ENCODE results near the gene PSMB1. TPM values are rescaled to one million over a fixed set of nuclear protein-coding genes. Genes with fewer than 3 reads are reported as not detected.
A peak's percentile ranks its signal among the peaks of the same experiment; 100 is the strongest.

PSMB1 gene
- total and polyA plus RNA-seq, 2 experiments from 2014 or later: 357 to 576 TPM

DNA sequence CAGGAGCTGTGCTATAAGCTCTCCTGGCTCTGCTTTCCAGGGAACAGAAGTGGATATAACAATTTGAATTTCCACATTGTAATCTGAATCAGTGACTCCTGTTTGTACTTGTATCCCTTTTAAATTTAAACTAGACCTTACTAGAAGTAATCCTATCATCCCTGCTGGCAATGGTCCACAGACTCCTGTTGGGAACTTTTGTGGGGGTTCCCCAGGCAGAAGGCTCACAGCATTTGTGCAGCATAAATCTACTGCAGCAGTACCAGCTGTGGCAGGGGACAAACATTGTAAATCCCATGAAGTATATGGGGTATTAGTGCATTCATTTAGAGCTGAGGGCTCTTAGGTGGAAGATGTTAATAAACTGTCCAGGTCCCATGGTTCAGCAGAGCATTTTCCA lies 43.3 kb upstream of the PSMB1 start:
- Histone ChIP-seq H3K27ac (ENCODE audit: low read depth) (no peak overlapping the region), H4K20me1 (replicated peaks; ENCODE audit: insufficient read depth) (no peaks in the 10 kb centered on the region), H3K36me3 (ENCODE audit: insufficient read depth) (peaks cover 6% of the 10 kb centered on the region; the same call in 1 of the 2 replicates), H3F3A (replicated peaks; ENCODE audit: low read depth) (no peaks in the 10 kb centered on the region), H3K9me2 (ENCODE audit: insufficient read depth) (no peaks in the 10 kb centered on the region), H3K4me3 (no peak overlapping the region), H3K27me3 (ENCODE audit: insufficient read depth) (no peaks in the 10 kb centered on the region), H3K79me2 (replicated peaks; ENCODE audit: insufficient read depth) (no peaks in the 10 kb centered on the region), H3K4me2 (no peak overlapping the region), H2AFZ (0 out of 2 replicates have a peak overlapping the region, but pooled peaks have one; percentile 70), H3K4me1 (ENCODE audit: insufficient read depth) (peaks cover 15% of the 10 kb centered on the region)
- H3K4me3 Mint-ChIP-seq: no peak overlapping the region
- ATAC-seq (no peak), DNase-seq (ENCODE audit: low spot score) (no peak)
- peaks cover 24% of the 10 kb centered on the region for H3K36me3 Mint-ChIP-seq (ENCODE audit: low read depth)
- no peak overlapping the region for H3K27ac Mint-ChIP-seq
- H3K4me1 Mint-ChIP-seq: peaks cover 23% of the 10 kb centered on the region
- peaks cover 5% of the 10 kb centered on the region for H3K27me3 Mint-ChIP-seq (ENCODE audit: insufficient read depth, low read depth, poor library complexity)
- TF ChIP-seq ZNF331 (CRISPR knock-in tag; IDR thresholded peaks at IDR 0.05; ENCODE audit: low read depth): no peak
- TF ChIP-seq STAT1 (IDR thresholded peaks at IDR 0.05; ENCODE audit: unreplicated experiment): no peak
- TF ChIP-seq POLR2AphosphoS5 (IDR thresholded peaks at IDR 0.05; ENCODE audit: low read depth): no peak
- TF ChIP-seq JUNB (IDR thresholded peaks at IDR 0.05; ENCODE audit: unreplicated experiment): no peak
- TF ChIP-seq, protein P1, sequence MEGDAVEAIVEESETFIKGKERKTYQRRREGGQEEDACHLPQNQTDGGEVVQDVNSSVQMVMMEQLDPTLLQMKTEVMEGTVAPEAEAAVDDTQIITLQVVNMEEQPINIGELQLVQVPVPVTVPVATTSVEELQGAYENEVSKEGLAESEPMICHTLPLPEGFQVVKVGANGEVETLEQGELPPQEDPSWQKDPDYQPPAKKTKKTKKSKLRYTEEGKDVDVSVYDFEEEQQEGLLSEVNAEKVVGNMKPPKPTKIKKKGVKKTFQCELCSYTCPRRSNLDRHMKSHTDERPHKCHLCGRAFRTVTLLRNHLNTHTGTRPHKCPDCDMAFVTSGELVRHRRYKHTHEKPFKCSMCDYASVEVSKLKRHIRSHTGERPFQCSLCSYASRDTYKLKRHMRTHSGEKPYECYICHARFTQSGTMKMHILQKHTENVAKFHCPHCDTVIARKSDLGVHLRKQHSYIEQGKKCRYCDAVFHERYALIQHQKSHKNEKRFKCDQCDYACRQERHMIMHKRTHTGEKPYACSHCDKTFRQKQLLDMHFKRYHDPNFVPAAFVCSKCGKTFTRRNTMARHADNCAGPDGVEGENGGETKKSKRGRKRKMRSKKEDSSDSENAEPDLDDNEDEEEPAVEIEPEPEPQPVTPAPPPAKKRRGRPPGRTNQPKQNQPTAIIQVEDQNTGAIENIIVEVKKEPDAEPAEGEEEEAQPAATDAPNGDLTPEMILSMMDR (conservative IDR thresholded peaks at IDR 0.05; ENCODE audit: low read depth in 2 of 2): no peak
- H3K9me3 Mint-ChIP-seq: peaks cover 33% of the 10 kb centered on the region

GRCh38 chr6:170590725-170591124 lies 37.6 kb upstream of the PSMB1 start:
- H3K27ac Mint-ChIP-seq: no peak overlapping the region
- H3K36me3 ChIP-seq (ENCODE audit: insufficient read depth): peaks cover 11% of the 10 kb centered on the region
- H3K79me2 ChIP-seq (replicated peaks; ENCODE audit: insufficient read depth): no peaks in the 10 kb centered on the region
- H3K4me2 ChIP-seq: no peak overlapping the region
- peaks cover 5% of the 10 kb centered on the region; the same call in 1 of the 2 replicates for H3F3A ChIP-seq (replicated peaks; ENCODE audit: low read depth)
- H3K27ac ChIP-seq (ENCODE audit: low read depth): no peak overlapping the region
- no peaks in the 10 kb centered on the region for H3K27me3 ChIP-seq (ENCODE audit: insufficient read depth)
- H3K4me1 Mint-ChIP-seq: peaks cover 21% of the 10 kb centered on the region
- no peak for ATAC-seq
- H3K4me3 ChIP-seq: no peak overlapping the region
- peaks cover 44% of the 10 kb centered on the region for H3K36me3 Mint-ChIP-seq (ENCODE audit: low read depth)
- H3K4me3 Mint-ChIP-seq: no peak overlapping the region
- no peak overlapping the region for H2AFZ ChIP-seq
- peaks cover 1% of the 10 kb centered on the region for H3K27me3 Mint-ChIP-seq (ENCODE audit: insufficient read depth, low read depth, poor library complexity)
- no peak for DNase-seq (ENCODE audit: low spot score)
- peaks cover 21% of the 10 kb centered on the region for H3K4me1 ChIP-seq (ENCODE audit: insufficient read depth)
- no peaks in the 10 kb centered on the region for H4K20me1 ChIP-seq (replicated peaks; ENCODE audit: insufficient read depth)
- H3K9me3 Mint-ChIP-seq: peaks cover 63% of the 10 kb centered on the region
- H3K9me2 ChIP-seq (ENCODE audit: insufficient read depth): no peaks in the 10 kb centered on the region
- TF ChIP-seq, protein P2, sequence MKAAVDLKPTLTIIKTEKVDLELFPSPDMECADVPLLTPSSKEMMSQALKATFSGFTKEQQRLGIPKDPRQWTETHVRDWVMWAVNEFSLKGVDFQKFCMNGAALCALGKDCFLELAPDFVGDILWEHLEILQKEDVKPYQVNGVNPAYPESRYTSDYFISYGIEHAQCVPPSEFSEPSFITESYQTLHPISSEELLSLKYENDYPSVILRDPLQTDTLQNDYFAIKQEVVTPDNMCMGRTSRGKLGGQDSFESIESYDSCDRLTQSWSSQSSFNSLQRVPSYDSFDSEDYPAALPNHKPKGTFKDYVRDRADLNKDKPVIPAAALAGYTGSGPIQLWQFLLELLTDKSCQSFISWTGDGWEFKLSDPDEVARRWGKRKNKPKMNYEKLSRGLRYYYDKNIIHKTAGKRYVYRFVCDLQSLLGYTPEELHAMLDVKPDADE (IDR thresholded peaks at IDR 0.05): no peak
- TF ChIP-seq, protein P3, sequence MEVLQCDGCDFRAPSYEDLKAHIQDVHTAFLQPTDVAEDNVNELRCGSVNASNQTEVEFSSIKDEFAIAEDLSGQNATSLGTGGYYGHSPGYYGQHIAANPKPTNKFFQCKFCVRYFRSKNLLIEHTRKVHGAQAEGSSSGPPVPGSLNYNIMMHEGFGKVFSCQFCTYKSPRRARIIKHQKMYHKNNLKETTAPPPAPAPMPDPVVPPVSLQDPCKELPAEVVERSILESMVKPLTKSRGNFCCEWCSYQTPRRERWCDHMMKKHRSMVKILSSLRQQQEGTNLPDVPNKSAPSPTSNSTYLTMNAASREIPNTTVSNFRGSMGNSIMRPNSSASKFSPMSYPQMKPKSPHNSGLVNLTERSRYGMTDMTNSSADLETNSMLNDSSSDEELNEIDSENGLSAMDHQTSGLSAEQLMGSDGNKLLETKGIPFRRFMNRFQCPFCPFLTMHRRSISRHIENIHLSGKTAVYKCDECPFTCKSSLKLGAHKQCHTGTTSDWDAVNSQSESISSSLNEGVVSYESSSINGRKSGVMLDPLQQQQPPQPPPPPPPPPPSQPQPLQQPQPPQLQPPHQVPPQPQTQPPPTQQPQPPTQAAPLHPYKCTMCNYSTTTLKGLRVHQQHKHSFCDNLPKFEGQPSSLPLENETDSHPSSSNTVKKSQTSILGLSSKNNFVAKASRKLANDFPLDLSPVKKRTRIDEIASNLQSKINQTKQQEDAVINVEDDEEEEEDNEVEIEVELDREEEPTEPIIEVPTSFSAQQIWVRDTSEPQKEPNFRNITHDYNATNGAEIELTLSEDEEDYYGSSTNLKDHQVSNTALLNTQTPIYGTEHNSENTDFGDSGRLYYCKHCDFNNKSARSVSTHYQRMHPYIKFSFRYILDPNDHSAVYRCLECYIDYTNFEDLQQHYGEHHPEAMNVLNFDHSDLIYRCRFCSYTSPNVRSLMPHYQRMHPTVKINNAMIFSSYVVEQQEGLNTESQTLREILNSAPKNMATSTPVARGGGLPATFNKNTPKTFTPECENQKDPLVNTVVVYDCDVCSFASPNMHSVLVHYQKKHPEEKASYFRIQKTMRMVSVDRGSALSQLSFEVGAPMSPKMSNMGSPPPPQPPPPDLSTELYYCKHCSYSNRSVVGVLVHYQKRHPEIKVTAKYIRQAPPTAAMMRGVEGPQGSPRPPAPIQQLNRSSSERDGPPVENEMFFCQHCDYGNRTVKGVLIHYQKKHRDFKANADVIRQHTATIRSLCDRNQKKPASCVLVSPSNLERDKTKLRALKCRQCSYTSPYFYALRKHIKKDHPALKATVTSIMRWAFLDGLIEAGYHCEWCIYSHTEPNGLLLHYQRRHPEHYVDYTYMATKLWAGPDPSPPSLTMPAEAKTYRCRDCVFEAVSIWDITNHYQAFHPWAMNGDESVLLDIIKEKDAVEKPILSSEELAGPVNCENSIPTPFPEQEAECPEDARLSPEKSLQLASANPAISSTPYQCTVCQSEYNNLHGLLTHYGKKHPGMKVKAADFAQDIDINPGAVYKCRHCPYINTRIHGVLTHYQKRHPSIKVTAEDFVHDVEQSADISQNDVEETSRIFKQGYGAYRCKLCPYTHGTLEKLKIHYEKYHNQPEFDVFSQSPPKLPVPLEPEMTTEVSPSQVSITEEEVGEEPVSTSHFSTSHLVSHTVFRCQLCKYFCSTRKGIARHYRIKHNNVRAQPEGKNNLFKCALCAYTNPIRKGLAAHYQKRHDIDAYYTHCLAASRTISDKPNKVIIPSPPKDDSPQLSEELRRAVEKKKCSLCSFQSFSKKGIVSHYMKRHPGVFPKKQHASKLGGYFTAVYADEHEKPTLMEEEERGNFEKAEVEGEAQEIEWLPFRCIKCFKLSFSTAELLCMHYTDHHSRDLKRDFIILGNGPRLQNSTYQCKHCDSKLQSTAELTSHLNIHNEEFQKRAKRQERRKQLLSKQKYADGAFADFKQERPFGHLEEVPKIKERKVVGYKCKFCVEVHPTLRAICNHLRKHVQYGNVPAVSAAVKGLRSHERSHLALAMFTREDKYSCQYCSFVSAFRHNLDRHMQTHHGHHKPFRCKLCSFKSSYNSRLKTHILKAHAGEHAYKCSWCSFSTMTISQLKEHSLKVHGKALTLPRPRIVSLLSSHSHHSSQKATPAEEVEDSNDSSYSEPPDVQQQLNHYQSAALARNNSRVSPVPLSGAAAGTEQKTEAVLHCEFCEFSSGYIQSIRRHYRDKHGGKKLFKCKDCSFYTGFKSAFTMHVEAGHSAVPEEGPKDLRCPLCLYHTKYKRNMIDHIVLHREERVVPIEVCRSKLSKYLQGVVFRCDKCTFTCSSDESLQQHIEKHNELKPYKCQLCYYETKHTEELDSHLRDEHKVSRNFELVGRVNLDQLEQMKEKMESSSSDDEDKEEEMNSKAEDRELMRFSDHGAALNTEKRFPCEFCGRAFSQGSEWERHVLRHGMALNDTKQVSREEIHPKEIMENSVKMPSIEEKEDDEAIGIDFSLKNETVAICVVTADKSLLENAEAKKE (CRISPR knock-in tag; IDR thresholded peaks at IDR 0.05): no peak
- TF ChIP-seq, protein P1 (conservative IDR thresholded peaks at IDR 0.05; ENCODE audit: low read depth in 2 of 2): no peak
- TF ChIP-seq STAT1 (IDR thresholded peaks at IDR 0.05; ENCODE audit: unreplicated experiment): no peak
